OCI-LY7 (cell line): Measurements from ENCODE around the gene UBE3A. TPM values are rescaled to one million over a fixed set of nuclear protein-coding genes. Genes with fewer than 3 reads are reported as not detected.

Experiments
- BruUV-seq: library from RNA; stranded (reverse); fragments of 400-500 nt; replicated peaks from 2 replicates; lab custom pipeline; 2021; lab: Mats Ljungman, UMichigan
- CTCF ChIA-PET: fragments of 300-600 bp; sonication (Branson Sonifier 250); formaldehyde crosslinking; loops from one replicate; lab custom pipeline; 2022; ENCODE audit warnings: antibody characterized with exemption; ENCODE audit not compliant: unreplicated experiment; lab: Charles Lee
- POLR2A ChIA-PET: fragments of 300-600 bp; sonication (Branson Sonifier 250); formaldehyde crosslinking; loops from one replicate; lab custom pipeline; 2022; ENCODE audit warnings: antibody characterized with exemption; lab: Charles Lee
- DNase-seq: peaks from one replicate; pipeline ENCODE4 v3.0.0-alpha.2; 2015; ENCODE audit warnings: low spot score
- H2AFZ ChIP-seq: fragments of 200-600 bp; sonication (generic), shearing (Covaris generic); 2 replicates; pipeline ENCODE4 v1.6.1; 2014; ENCODE audit warnings: mild to moderate bottlenecking, antibody characterized with exemption, low read length, moderate library complexity
- H3K27ac ChIP-seq: fragments of 200-600 bp; sonication (generic); 2 replicates; pipeline ENCODE4 v1.5.1; 2014; ENCODE audit warnings: mixed run types, low read depth, mild to moderate bottlenecking, moderate library complexity, low read length, inconsistent platforms; ENCODE audit not compliant: poor library complexity, severe bottlenecking
- H3K36me3 ChIP-seq: fragments of 200-600 bp; sonication (generic); 2 replicates; pipeline ENCODE4 v1.6.1; 2014; ENCODE audit warnings: mild to moderate bottlenecking, antibody characterized with exemption, low read length, moderate library complexity, mixed read lengths; ENCODE audit not compliant: insufficient read depth
- H3K4me1 ChIP-seq: fragments of 200-600 bp; sonication (generic); 2 replicates; pipeline ENCODE4 v1.5.1; 2014; ENCODE audit warnings: mild to moderate bottlenecking, low read length; ENCODE audit not compliant: insufficient read depth, poor library complexity, severe bottlenecking
- H3K4me2 ChIP-seq: fragments of 200-600 bp; sonication (generic); 2 replicates; pipeline ENCODE4 v1.6.1; 2014; ENCODE audit warnings: mild to moderate bottlenecking, low read length
- H3K4me3 ChIP-seq: fragments of 200-600 bp; sonication (generic); 2 replicates; pipeline ENCODE4 v1.5.1; 2014; ENCODE audit warnings: mild to moderate bottlenecking, low read depth, low read length; ENCODE audit not compliant: poor library complexity, severe bottlenecking
- H3K79me2 ChIP-seq: fragments of 200-600 bp; sonication (generic); 2 replicates; pipeline ENCODE4 v1.6.1; 2016; ENCODE audit warnings: low read depth, mild to moderate bottlenecking, low read length, moderate library complexity, mixed read lengths; ENCODE audit not compliant: insufficient read depth
- H3K9me2 ChIP-seq: fragments of 200-600 bp; sonication (generic); 2 replicates; pipeline ENCODE4 v1.6.1; 2016; ENCODE audit warnings: mild to moderate bottlenecking, low read length, mixed read lengths; ENCODE audit not compliant: insufficient read depth
- H3K9me3 ChIP-seq: fragments of 200-600 bp; sonication (generic); 2 replicates; pipeline ENCODE4 v1.6.1; 2014; ENCODE audit warnings: mild to moderate bottlenecking, mixed run types, low read length, mixed read lengths
- H4K20me1 ChIP-seq: fragments of 200-600 bp; sonication (generic); 2 replicates; pipeline ENCODE4 v1.6.1; 2014; ENCODE audit warnings: mild to moderate bottlenecking, antibody characterized with exemption, low read length, moderate library complexity, mixed read lengths; ENCODE audit not compliant: insufficient read depth
- CTCF ChIP-seq: fragments of 200-600 bp; sonication (generic); conservative IDR thresholded peaks from 2 replicates; pipeline ENCODE4 v1.5.1; 2014; ENCODE audit warnings: mild to moderate bottlenecking, antibody characterized with exemption, low read length, moderate library complexity, mixed read lengths
- EZH2phosphoT487 ChIP-seq: fragments of 200-600 bp; sonication (generic); IDR thresholded peaks from 2 replicates; pipeline ENCODE4 v1.6.1; 2018; ENCODE audit warnings: low read depth, borderline replicate concordance, mild to moderate bottlenecking, mixed run types, antibody characterized with exemption, low read length, moderate library complexity, mixed read lengths
- intact Hi-C: fragments of 100-400 bp; cut with micrococcal nuclease; formaldehyde crosslinking; loops from one replicate; pipeline ENCODE4 v1.10.0; 2022; ENCODE audit not compliant: unreplicated experiment
- total RNA-seq, 2 experiments: library from RNA; depleted of rRNA in 1 of 2; stranded (reverse); fragments of >200 nt in 1 of 2; shearing (Covaris generic) in 1 of 2; gene quantifications; 2 replicates each; pipeline ENCODE4 v1.2.3, GENCODE V29; 2014 to 2022

Gene UBE3A
- total RNA-seq, 2 experiments from 2014 or later, result 95.9 to 158 TPM

- CTCF ChIA-PET, result no interaction called here
- intact Hi-C loops, result loop anchor here (5.0 kb wide), 1 partner anchor 33 kb away; no protein-coding TSS in a partner anchor
These were observed 70.0 kb downstream of the UBE3A start for GRCh38 chr15:25368850-25369249.

GRCh38 chr15:25366058-25366457 is 72.8 kb downstream of the UBE3A start:
- Histone ChIP-seq H3K27ac (no peak overlapping the region), H3K36me3 (peaks cover 90% of the 10 kb centered on the region), H3K4me1 (no peaks in the 10 kb centered on the region), H3K4me3 (no peak overlapping the region), H3K4me2 (no peak overlapping the region), H3K9me3 (peaks cover 18% of the 10 kb centered on the region; the same call in 1 of the 2 replicates), H3K79me2 (peaks cover 88% of the 10 kb centered on the region), H3K9me2 (no peaks in the 10 kb centered on the region), H2AFZ (no peak overlapping the region), H4K20me1 (no peaks in the 10 kb centered on the region)
- no peak for TF ChIP-seq EZH2phosphoT487
- no peak for TF ChIP-seq CTCF
- ChIA-PET CTCF (no interaction called here), POLR2A (interaction anchor here (1.0 kb wide), 1 partner anchor 20 kb away, joined by 3 read pairs; no protein-coding TSS in a partner anchor)
- intact Hi-C loops, result loop anchor here (5.0 kb wide), 1 partner anchor 36 kb away; no protein-coding TSS in a partner anchor
- BruUV-seq, result no TSS peak
- DNase-seq, result no peak

More at GRCh38 chr15:25368850-25369249, 70.0 kb downstream of the UBE3A start:
- no peaks in the 10 kb centered on the region for H4K20me1 ChIP-seq
- no peak overlapping the region for H3K4me2 ChIP-seq
- H3K9me2 ChIP-seq, result no peaks in the 10 kb centered on the region
- BruUV-seq, result no TSS peak
- peaks cover 76% of the 10 kb centered on the region for H3K79me2 ChIP-seq
- no peaks in the 10 kb centered on the region for H3K4me1 ChIP-seq
- peaks cover 89% of the 10 kb centered on the region for H3K36me3 ChIP-seq
- H3K27ac ChIP-seq, result no peak overlapping the region
- H2AFZ ChIP-seq, result no peak overlapping the region
- TF ChIP-seq CTCF, result no peak
- TF ChIP-seq EZH2phosphoT487, result no peak
- no peak for DNase-seq
- POLR2A ChIA-PET, result interaction anchor here (0.6 to 2.4 kb wide), 6 partner anchors 9 to 80 kb away, joined by 3 to 15 read pairs (median 6); no protein-coding TSS in a partner anchor
- peaks cover 18% of the 10 kb centered on the region; the same call in 1 of the 2 replicates for H3K9me3 ChIP-seq
- H3K4me3 ChIP-seq, result no peak overlapping the region

GRCh38 chr15:25362545-25362944 is 76.3 kb downstream of the UBE3A start:
- Histone ChIP-seq H2AFZ (no peak overlapping the region), H3K4me2 (no peak overlapping the region), H3K4me1 (no peaks in the 10 kb centered on the region), H4K20me1 (no peaks in the 10 kb centered on the region), H3K36me3 (peaks cover 89% of the 10 kb centered on the region), H3K9me2 (no peaks in the 10 kb centered on the region), H3K4me3 (no peak overlapping the region), H3K27ac (no peak overlapping the region), H3K79me2 (peaks cover 72% of the 10 kb centered on the region), H3K9me3 (peaks cover 9% of the 10 kb centered on the region; the same call in 1 of the 2 replicates)
- intact Hi-C loops, result no loop called here
- no peak for TF ChIP-seq CTCF
- no peak for TF ChIP-seq EZH2phosphoT487
- BruUV-seq, result no TSS peak
- POLR2A ChIA-PET, result interaction anchor here (0.6 to 0.9 kb wide), 2 partner anchors 8 to 64 kb away, joined by 3 read pairs; no protein-coding TSS in a partner anchor
- CTCF ChIA-PET, result no interaction called here
- no peak for DNase-seq
